WTC11 (cell line): ENCODE data around the gene KIAA0232. TPM values are rescaled to one million over a fixed set of nuclear protein-coding genes. Genes with fewer than 3 reads are reported as not detected.

Experiments
- ATAC-seq: fragments of 200-7000 bp; cut with Tn5 transposase; 2 replicates; pipeline ENCODE4 v1.10.0; 2021; ENCODE audit warnings: mild to moderate bottlenecking, moderate library complexity
- CTCF ChIA-PET: fragments of 300-600 bp; sonication (Branson Sonifier 250); formaldehyde crosslinking; loops from one replicate; lab custom pipeline; 2021; ENCODE audit warnings: antibody characterized with exemption; lab: Charles Lee
- POLR2A ChIA-PET: fragments of 350-600 bp; sonication (Branson Sonifier 250); formaldehyde crosslinking; loops from one replicate; lab custom pipeline; 2021; ENCODE audit warnings: antibody characterized with exemption; lab: Charles Lee
- DNase-seq: peaks from one replicate; pipeline ENCODE4 v3.0.0; 2021; ENCODE audit warnings: low spot score
- H3K27ac Mint-ChIP-seq: 2 replicates; pipeline ENCODE4 v1.8.0; 2021; ENCODE audit warnings: mixed read lengths
- H3K27me3 Mint-ChIP-seq: 2 replicates; pipeline ENCODE4 v1.8.0; 2021; ENCODE audit warnings: low read depth, mild to moderate bottlenecking, moderate library complexity, mixed read lengths
- H3K36me3 Mint-ChIP-seq: 2 replicates; pipeline ENCODE4 v1.8.0; 2021; ENCODE audit warnings: mixed read lengths
- H3K4me1 Mint-ChIP-seq: 2 replicates; pipeline ENCODE4 v1.8.0; 2022; ENCODE audit warnings: mixed read lengths
- H3K4me3 Mint-ChIP-seq: 2 replicates; pipeline ENCODE4 v1.8.0; 2021; ENCODE audit warnings: mild to moderate bottlenecking, moderate library complexity, mixed read lengths
- H3K9me3 Mint-ChIP-seq: 2 replicates; pipeline ENCODE4 v1.8.0; 2021; ENCODE audit warnings: mixed read lengths
- AFF4 ChIP-seq: sonication (generic); formaldehyde crosslinking; IDR thresholded peaks from 2 replicates; pipeline ENCODE4 v1.8.1; 2023; ENCODE audit warnings: mild to moderate bottlenecking, missing genetic modification reagents, borderline replicate concordance
- CREB1 ChIP-seq: sonication (generic); formaldehyde crosslinking; IDR thresholded peaks from 2 replicates; pipeline ENCODE4 v1.8.0; 2023; ENCODE audit warnings: mild to moderate bottlenecking, missing genetic modification reagents
- E2F4 ChIP-seq: sonication (generic); formaldehyde crosslinking; IDR thresholded peaks from 2 replicates; pipeline ENCODE4 v1.8.1; 2022; ENCODE audit warnings: low read depth, mild to moderate bottlenecking, moderate library complexity, missing genetic modification reagents, borderline replicate concordance
- E2F5 ChIP-seq: sonication (generic); formaldehyde crosslinking; IDR thresholded peaks from 2 replicates; pipeline ENCODE4 v1.8.1; 2022; ENCODE audit warnings: mild to moderate bottlenecking, moderate library complexity, missing genetic modification reagents
- ETV6 ChIP-seq: sonication (generic); formaldehyde crosslinking; IDR thresholded peaks from 2 replicates; pipeline ENCODE4 v1.8.1; 2022; ENCODE audit warnings: mild to moderate bottlenecking, missing genetic modification reagents
- FOXK1 ChIP-seq: sonication (generic); formaldehyde crosslinking; IDR thresholded peaks from 2 replicates; pipeline ENCODE4 v1.8.0; 2022; ENCODE audit warnings: mild to moderate bottlenecking, moderate library complexity, missing genetic modification reagents
- MXD4 ChIP-seq: fragments of 250-450 bp; sonication (Bioruptor Pico); IDR thresholded peaks from 2 replicates; pipeline ENCODE4 v1.8.0; 2021; ENCODE audit warnings: mild to moderate bottlenecking, moderate library complexity, borderline replicate concordance
- NFE2L1 ChIP-seq: sonication (generic); formaldehyde crosslinking; IDR thresholded peaks from 2 replicates; pipeline ENCODE4 v1.8.1; 2023; ENCODE audit warnings: missing genetic modification reagents
- NR1H2 ChIP-seq: sonication (generic); formaldehyde crosslinking; IDR thresholded peaks from 2 replicates; pipeline ENCODE4 v1.9.0; 2021; ENCODE audit warnings: mild to moderate bottlenecking, moderate library complexity, missing genetic modification reagents
- OVOL2 ChIP-seq: fragments of 250-450 bp; sonication (Bioruptor Pico); IDR thresholded peaks from 2 replicates; pipeline ENCODE4 v1.9.0; 2021; ENCODE audit warnings: mild to moderate bottlenecking, borderline replicate concordance
- PREB ChIP-seq: sonication (generic); formaldehyde crosslinking; IDR thresholded peaks from 2 replicates; pipeline ENCODE4 v1.8.1; 2022; ENCODE audit warnings: mild to moderate bottlenecking, missing genetic modification reagents, moderate library complexity, borderline replicate concordance
- ZBTB21 ChIP-seq: sonication (generic); formaldehyde crosslinking; IDR thresholded peaks from 2 replicates; pipeline ENCODE4 v1.8.1; 2023; ENCODE audit warnings: mild to moderate bottlenecking, missing genetic modification reagents, borderline replicate concordance
- ZBTB43 ChIP-seq: sonication (generic); formaldehyde crosslinking; IDR thresholded peaks from 2 replicates; pipeline ENCODE4 v1.8.1; 2023; ENCODE audit warnings: mild to moderate bottlenecking, missing genetic modification reagents
- ZNF416 ChIP-seq: fragments of 250-450 bp; sonication (Bioruptor Pico); IDR thresholded peaks from 2 replicates; pipeline ENCODE4 v1.9.0; 2021; ENCODE audit warnings: mild to moderate bottlenecking, inconsistent platforms
- ZNF425 ChIP-seq: fragments of 250-450 bp; sonication (Bioruptor Pico); conservative IDR thresholded peaks from 2 replicates; pipeline ENCODE4 v1.9.0; 2021; ENCODE audit warnings: mild to moderate bottlenecking
- ZSCAN18 ChIP-seq: fragments of 250-450 bp; sonication (Bioruptor Pico); IDR thresholded peaks from 2 replicates; pipeline ENCODE4 v2.1.2; 2022; ENCODE audit warnings: mild to moderate bottlenecking, moderate library complexity
- total RNA-seq: library from RNA; stranded (reverse); gene quantifications from 3 replicates; pipeline ENCODE4 v1.2.3, GENCODE V29; 2021

The KIAA0232 gene
- total RNA-seq, 1 experiment from 2014 or later, result 23.2 TPM

- ATAC-seq, result no peak
- peaks cover 7% of the 10 kb centered on the region for H3K36me3 Mint-ChIP-seq
- TF ChIP-seq MXD4 (CRISPR knock-in tag) (no peak), NFE2L1 (no peak), AFF4 (CRISPR knock-in tag) (no peak), ZBTB21 (no peak), PREB (CRISPR knock-in tag) (no peak), ZBTB43 (CRISPR knock-in tag) (no peak), NR1H2 (CRISPR knock-in tag) (no peak), CREB1 (no peak), E2F5 (CRISPR knock-in tag) (no peak), E2F4 (CRISPR knock-in tag) (no peak), ZNF425 (CRISPR knock-in tag) (no peak), OVOL2 (CRISPR knock-in tag) (no peak), ZSCAN18 (no peak), ETV6 (CRISPR knock-in tag) (no peak), ZNF416 (CRISPR knock-in tag) (no peak), FOXK1 (CRISPR knock-in tag) (no peak)
- DNase-seq, result no peak
- H3K4me3 Mint-ChIP-seq, result no peak overlapping the region
- CTCF ChIA-PET, result interaction anchor here (1.1 kb wide), 1 partner anchor 61 kb away, joined by 3 read pairs; no protein-coding TSS in a partner anchor
- H3K27me3 Mint-ChIP-seq, result no peaks in the 10 kb centered on the region
- H3K4me1 Mint-ChIP-seq, result peaks cover 11% of the 10 kb centered on the region
- H3K27ac Mint-ChIP-seq, result no peak overlapping the region
- POLR2A ChIA-PET, result no interaction called here
- no peaks in the 10 kb centered on the region for H3K9me3 Mint-ChIP-seq
Measured at GRCh38 chr4:6812766-6813165, 30.2 kb downstream of the KIAA0232 start.
